ENCODE measurements around the gene LOXL3. TPM values are rescaled to one million over a fixed set of nuclear protein-coding genes. Genes with fewer than 3 reads are reported as not detected.

The LOXL3 gene
- total and polyA plus RNA-seq, 2 donors from 2014 or later = 2.4 to 9.7 TPM

GRCh38 chr2:74493546-74493945 lies 60.2 kb downstream of the LOXL3 start:
- FAIRE-seq (no peak), DNase-seq (no peak)
- TF ChIP-seq CTCF (IDR thresholded peaks at IDR 0.05; ENCODE audit: borderline replicate concordance, extremely low read depth, insufficient read depth) = no peak
- intact Hi-C loops (cut with DNase I) = no loop called here
- no peak overlapping the region for H3K9ac ChIP-seq (ENCODE audit: low read length in 3 of 3)
- peaks cover 0 to 30% (median 24%) of the 10 kb centered on the region in 3 donors for H3K36me3 ChIP-seq (ENCODE audit: control insufficient read depth in 2 of 3, insufficient read depth in 3 of 3, low read length in 3 of 3)
- H3K4me1 ChIP-seq (ENCODE audit: control insufficient read depth in 2 of 3, insufficient read depth in 2 of 3, low read depth in 1 of 3, low read length in 3 of 3) = peaks cover 0 to 8% (median 6%) of the 10 kb centered on the region in 3 donors
- H3K9me3 ChIP-seq (ENCODE audit: control insufficient read depth in 2 of 3, insufficient read depth in 1 of 3, low read length in 3 of 3) = no peaks in the 10 kb centered on the region
- H3K4me3 ChIP-seq (ENCODE audit: low read length in 3 of 3) = no peak overlapping the region
- no peak overlapping the region for H3K27ac ChIP-seq (ENCODE audit: low read depth in 2 of 2, low read length in 2 of 2)
- H3K27me3 ChIP-seq (ENCODE audit: control insufficient read depth, insufficient read depth, low read length) = peaks cover 5% of the 10 kb centered on the region

- H3K4me1 ChIP-seq (ENCODE audit: control insufficient read depth in 2 of 3, insufficient read depth in 2 of 3, low read depth in 1 of 3, low read length in 3 of 3) = no peaks in the 10 kb centered on the region
- no peaks in the 10 kb centered on the region for H3K27me3 ChIP-seq (ENCODE audit: control insufficient read depth, insufficient read depth, low read length)
- H3K9ac ChIP-seq (ENCODE audit: low read length in 3 of 3) = no peak overlapping the region
- H3K27ac ChIP-seq (ENCODE audit: low read depth in 2 of 2, low read length in 2 of 2) = no peak overlapping the region
- peak in 1 of 5 donors; percentile 12 for DNase-seq
- H3K36me3 ChIP-seq (ENCODE audit: control insufficient read depth in 2 of 3, insufficient read depth in 3 of 3, low read length in 3 of 3) = peaks cover 0 to 30% (median 24%) of the 10 kb centered on the region in 3 donors
- intact Hi-C loops (cut with DNase I) = no loop called here
- H3K9me3 ChIP-seq (ENCODE audit: control insufficient read depth in 2 of 3, insufficient read depth in 1 of 3, low read length in 3 of 3) = no peaks in the 10 kb centered on the region
- no peak for FAIRE-seq
- H3K4me3 ChIP-seq (ENCODE audit: low read length in 3 of 3) = no peak overlapping the region
- TF ChIP-seq CTCF (IDR thresholded peaks at IDR 0.05; ENCODE audit: borderline replicate concordance, extremely low read depth, insufficient read depth) = no peak
Measured at GRCh38 chr2:74491648-74492544, 61.8 kb downstream of the LOXL3 start.

- Histone ChIP-seq H3K36me3 (ENCODE audit: control insufficient read depth in 2 of 3, insufficient read depth in 3 of 3, low read length in 3 of 3) (peaks cover 0 to 30% (median 28%) of the 10 kb centered on the region in 3 donors), H3K9ac (ENCODE audit: low read length in 3 of 3) (no peak overlapping the region), H3K4me1 (ENCODE audit: control insufficient read depth in 2 of 3, insufficient read depth in 2 of 3, low read depth in 1 of 3, low read length in 3 of 3) (no peaks in the 10 kb centered on the region), H3K27ac (ENCODE audit: low read depth in 2 of 2, low read length in 2 of 2) (no peak overlapping the region), H3K9me3 (ENCODE audit: control insufficient read depth in 2 of 3, insufficient read depth in 1 of 3, low read length in 3 of 3) (no peaks in the 10 kb centered on the region), H3K4me3 (ENCODE audit: low read length in 3 of 3) (no peak overlapping the region), H3K27me3 (ENCODE audit: control insufficient read depth, insufficient read depth, low read length) (no peaks in the 10 kb centered on the region)
- intact Hi-C loops (cut with DNase I) = loop anchor here (5.0 kb wide), 1 partner anchor 97 kb away; no protein-coding TSS in a partner anchor
- DNase-seq = no peak
- TF ChIP-seq CTCF (IDR thresholded peaks at IDR 0.05; ENCODE audit: borderline replicate concordance, extremely low read depth, insufficient read depth) = no peak
- no peak for FAIRE-seq
Measured at GRCh38 chr2:74489906-74490305, 63.8 kb downstream of the LOXL3 start.

Data from kidney (tissue), 14 donors.